HepG2 (cell line): ENCODE results near the gene SLC25A11. TPM values are rescaled to one million over a fixed set of nuclear protein-coding genes. Genes with fewer than 3 reads are reported as not detected.

ENCODE experiments used
- CHCHD3 ChIP-seq: sonication (generic); formaldehyde crosslinking; IDR thresholded peaks from 2 replicates; pipeline ENCODE4 v1.8.0; 2022; ENCODE audit warnings: mild to moderate bottlenecking, missing genetic modification reagents, moderate library complexity
- DMAP1 ChIP-seq: IDR thresholded peaks from 2 replicates; pipeline ENCODE4 v1.6.1; 2016
- FOXK2 ChIP-seq: fragments of 450-650 bp; IDR thresholded peaks from 2 replicates; pipeline ENCODE4 v1.6.1; 2016
- GFI1 ChIP-seq: sonication (generic); formaldehyde crosslinking; IDR thresholded peaks from 2 replicates; pipeline ENCODE4 v1.5.0; 2020; ENCODE audit warnings: missing genetic modification reagents, mild to moderate bottlenecking, borderline replicate concordance
- GPBP1L1 ChIP-seq: sonication (generic); formaldehyde crosslinking; IDR thresholded peaks from 2 replicates; pipeline ENCODE4 v1.5.0; 2020; ENCODE audit warnings: mild to moderate bottlenecking, missing genetic modification reagents
- MYNN ChIP-seq: sonication (generic); formaldehyde crosslinking; IDR thresholded peaks from 2 replicates; pipeline ENCODE4 v1.4.0; 2020; ENCODE audit warnings: mild to moderate bottlenecking, low read depth, missing genetic modification reagents
- NFYB ChIP-seq: sonication (generic); formaldehyde crosslinking; IDR thresholded peaks from 2 replicates; pipeline ENCODE4 v1.4.0; 2020; ENCODE audit warnings: missing genetic modification reagents
- PCBP2 ChIP-seq: fragments of 200-400 bp; formaldehyde crosslinking; optimal IDR thresholded peaks from 2 replicates; pipeline ENCODE3; 2018; ENCODE audit warnings: low read length, low read depth; ENCODE audit not compliant: poor library complexity, severe bottlenecking
- POLR2AphosphoS5 ChIP-seq: IDR thresholded peaks from 2 replicates; pipeline ENCODE4 v1.6.1; 2012; ENCODE audit warnings: low read depth, low read length
- REPIN1 ChIP-seq: sonication (generic); formaldehyde crosslinking; IDR thresholded peaks from 2 replicates; pipeline ENCODE4 v1.8.0; 2022; ENCODE audit warnings: missing genetic modification reagents, low read depth, mild to moderate bottlenecking, borderline replicate concordance
- RERE ChIP-seq: IDR thresholded peaks from 2 replicates; pipeline ENCODE4 v1.6.1; 2016; ENCODE audit warnings: low read depth, missing genetic modification reagents, missing compliant biosample characterization
- RFX3 ChIP-seq: IDR thresholded peaks from 2 replicates; pipeline ENCODE4 v1.6.1; 2016; ENCODE audit warnings: missing biosample characterization, missing genetic modification reagents
- SIX4 ChIP-seq: sonication (generic); formaldehyde crosslinking; IDR thresholded peaks from 2 replicates; pipeline ENCODE4 v1.4.0; 2020; ENCODE audit warnings: missing genetic modification reagents
- SSRP1 ChIP-seq: IDR thresholded peaks from 2 replicates; pipeline ENCODE4 v1.6.1; 2016; ENCODE audit warnings: control low read depth
- SYNCRIP ChIP-seq: fragments of 200-400 bp; formaldehyde crosslinking; IDR thresholded peaks from 2 replicates; pipeline ENCODE4 v1.6.1; 2018; ENCODE audit warnings: mild to moderate bottlenecking, low read depth, low read length; ENCODE audit not compliant: insufficient read depth
- TCF7L2 ChIP-seq: IDR thresholded peaks from 2 replicates; pipeline ENCODE4 v1.6.1; 2011; ENCODE audit warnings: mild to moderate bottlenecking, low read depth, low read length, moderate library complexity
- TERF1 ChIP-seq: sonication (generic); formaldehyde crosslinking; IDR thresholded peaks from 2 replicates; pipeline ENCODE4 v1.8.0; 2022; ENCODE audit warnings: mild to moderate bottlenecking, missing genetic modification reagents, moderate library complexity
- TOPORS ChIP-seq: sonication (generic); formaldehyde crosslinking; IDR thresholded peaks from 2 replicates; pipeline ENCODE4 v1.8.0; 2023; ENCODE audit warnings: mild to moderate bottlenecking, missing genetic modification reagents
- ZNF34 ChIP-seq: sonication (generic); formaldehyde crosslinking; IDR thresholded peaks from 2 replicates; pipeline ENCODE4 v1.4.0; 2020; ENCODE audit warnings: mild to moderate bottlenecking, missing genetic modification reagents, borderline replicate concordance
- ZNF414 ChIP-seq: sonication (generic); formaldehyde crosslinking; IDR thresholded peaks from 2 replicates; pipeline ENCODE4 v1.5.0; 2020; ENCODE audit warnings: missing genetic modification reagents
- ZNF431 ChIP-seq: sonication (generic); formaldehyde crosslinking; IDR thresholded peaks from 2 replicates; pipeline ENCODE4 v1.9.0; 2022; ENCODE audit warnings: missing genetic modification reagents, low read depth, mild to moderate bottlenecking, borderline replicate concordance
- ZNF510 ChIP-seq: sonication (generic); formaldehyde crosslinking; IDR thresholded peaks from 2 replicates; pipeline ENCODE4 v1.4.0; 2020; ENCODE audit warnings: low read depth, mild to moderate bottlenecking, missing genetic modification reagents
- ZNF7 ChIP-seq: IDR thresholded peaks from 2 replicates; pipeline ENCODE4 v1.6.1; 2016; ENCODE audit warnings: missing biosample characterization, missing genetic modification reagents
- ZNF768 ChIP-seq: sonication (generic); formaldehyde crosslinking; IDR thresholded peaks from 2 replicates; pipeline ENCODE4 v1.4.0; 2020; ENCODE audit warnings: missing genetic modification reagents
- polyA plus RNA-seq, 8 experiments: library from polyadenylated mRNA; depleted of rRNA in 3 of 8; stranded (reverse) in 7 of 8; unstranded in 1 of 8; fragments of >200 nt; fragmentation: Illumina TruSeq in 4 of 8; extraction: Trizol in 4 of 8; gene quantifications; 2 replicates each; pipeline versions ENCODE4 v1.2.1 to v1.2.3, GENCODE V29; 2011 to 2016; ENCODE audit warnings: low read depth in 4 of 8, missing spikeins in 1 of 8, mixed read lengths in 1 of 8; ENCODE audit not compliant: insufficient read depth in 1 of 8
- total RNA-seq, 5 experiments: library from RNA; depleted of rRNA; stranded (reverse); fragments of >200 nt; fragmentation: Illumina TruSeq; extraction: Trizol; gene quantifications; 2 replicates each; pipeline ENCODE4 v1.2.3, GENCODE V29; 2016; ENCODE audit warnings: low read depth in 1 of 5

The SLC25A11 gene
- total and polyA plus RNA-seq, 2 of the 13 experiments (the other 11 are each of a cell fraction or from before 2014, with no cell fraction given), result 35.4 to 47.2 TPM

GRCh38 chr17:4969551-4970173, 29.8 kb upstream of the SLC25A11 start (continued):
- TF ChIP-seq ZNF34 (CRISPR knock-in tag), result no peak
- TF ChIP-seq PCBP2, result no peak
- no peak for TF ChIP-seq ZNF510
- no peak for TF ChIP-seq MYNN (CRISPR knock-in tag)
- no peak for TF ChIP-seq ZNF431 (CRISPR knock-in tag)
- TF ChIP-seq ZNF768 (CRISPR knock-in tag), result no peak
- no peak for TF ChIP-seq TERF1 (CRISPR knock-in tag)
- no peak for TF ChIP-seq SIX4 (CRISPR knock-in tag)
- TF ChIP-seq SSRP1 (CRISPR knock-in tag), result peak; percentile 68; the same call in 1 of the 2 replicates
- TF ChIP-seq GPBP1L1 (CRISPR knock-in tag), result no peak
- TF ChIP-seq DMAP1 (CRISPR knock-in tag), result no peak
- no peak for TF ChIP-seq SYNCRIP
- no peak for TF ChIP-seq TOPORS (CRISPR knock-in tag)
- TF ChIP-seq GFI1, result no peak
- TF ChIP-seq CHCHD3, result no peak
- no peak for TF ChIP-seq FOXK2
- TF ChIP-seq RERE (CRISPR knock-in tag), result no peak
- 0 out of 2 replicates have a peak, but pooled peaks have one; percentile 32 for TF ChIP-seq REPIN1
- no peak for TF ChIP-seq ZNF7
- no peak for TF ChIP-seq RFX3 (CRISPR knock-in tag)
- TF ChIP-seq ZNF414 (CRISPR knock-in tag), result no peak
- TF ChIP-seq NFYB, result no peak
- TF ChIP-seq TCF7L2, result no peak
- TF ChIP-seq POLR2AphosphoS5, result peak; percentile 42; the same call in 1 of the 2 replicates
